Right ventricle myocardium superior (tissue), 1 donor: ENCODE data around the gene KCND3. TPM values are rescaled to one million over a fixed set of nuclear protein-coding genes. Genes with fewer than 3 reads are reported as not detected.
A peak's percentile ranks its signal among the peaks of the same experiment; 100 is the strongest.

ENCODE experiments used
- ATAC-seq: fragments of 200-7000 bp; cut with Tn5 transposase; one replicate; pipeline ENCODE4 v1.9.1; 2020; ENCODE audit warnings: mild to moderate bottlenecking; ENCODE audit not compliant: poor library complexity
- DNase-seq: peaks from one replicate; pipeline ENCODE4 v3.0.0-alpha.2; 2020
- intact Hi-C: fragments of 100-400 bp; cut with DNase I; formaldehyde crosslinking; loops from one replicate; pipeline ENCODE4 v1.11.2; 2022
- total RNA-seq: library from RNA; stranded (reverse); fragmentation: NEBNext Ultra II Directional; extraction: Animal tissue kit (Norgen Biotek cat#: 25700); gene quantifications from one replicate; pipeline ENCODE4 v1.2.1, GENCODE V29; 2021
- donor health status: DM: no; HTN: yes; CAD: no; lungs with severe emphysema.

KCND3 gene
- total RNA-seq, 1 donor from 2014 or later, result 19.7 TPM

- intact Hi-C loops, result no loop called here
- DNase-seq, result no peak
These were observed 152.1 kb downstream of the KCND3 start for GRCh38 chr1:111837393-111837792.

GRCh38 chr1:111836111-111836510, 153.4 kb downstream of the KCND3 start:
- ATAC-seq (no peak), DNase-seq (no peak)
- intact Hi-C loops, result no loop called here

More at GRCh38 chr1:111837393-111837792, 152.1 kb downstream of the KCND3 start:
- ATAC-seq, result peak; percentile 91

GRCh38 chr1:111835514-111835913, 154.0 kb downstream of the KCND3 start:
- intact Hi-C loops, result no loop called here
- DNase-seq, result no peak
- no peak for ATAC-seq

GRCh38 chr1:111834956-111835355, 154.5 kb downstream of the KCND3 start:
- ATAC-seq, result no peak
- DNase-seq, result no peak
- intact Hi-C loops, result no loop called here

GRCh38 chr1:111833334-111833733, 156.1 kb downstream of the KCND3 start:
- no peak for ATAC-seq
- DNase-seq, result no peak
- intact Hi-C loops, result no loop called here

- intact Hi-C loops, result no loop called here
- ATAC-seq, result no peak
- DNase-seq, result no peak
These were observed 156.8 kb downstream of the KCND3 start for GRCh38 chr1:111832521-111833155.

- intact Hi-C loops, result no loop called here
- no peak for DNase-seq
- no peak for ATAC-seq
These were observed 158.3 kb downstream of the KCND3 start for GRCh38 chr1:111831153-111831552.

- intact Hi-C loops, result no loop called here
- DNase-seq (no peak), ATAC-seq (peak; percentile 74)
These were observed 161.5 kb downstream of the KCND3 start for GRCh38 chr1:111827946-111828345.

GRCh38 chr1:111826278-111826677, 163.2 kb downstream of the KCND3 start:
- intact Hi-C loops, result no loop called here
- no peak for DNase-seq
- no peak for ATAC-seq

- ATAC-seq (no peak), DNase-seq (no peak)
- intact Hi-C loops, result no loop called here
These were observed 164.3 kb downstream of the KCND3 start for GRCh38 chr1:111825217-111825616.

- intact Hi-C loops, result no loop called here
- ATAC-seq, result no peak
- DNase-seq, result no peak
These were observed 167.3 kb downstream of the KCND3 start for GRCh38 chr1:111822138-111822537.

- ATAC-seq (no peak), DNase-seq (no peak)
- intact Hi-C loops, result no loop called here
These were observed 168.2 kb downstream of the KCND3 start for GRCh38 chr1:111821121-111821745.

- DNase-seq (no peak), ATAC-seq (no peak)
- intact Hi-C loops, result no loop called here
These were observed 169.8 kb downstream of the KCND3 start for GRCh38 chr1:111819566-111820263.

- intact Hi-C loops, result no loop called here
These were observed 170.9 kb downstream of the KCND3 start for GRCh38 chr1:111818546-111818945.

GRCh38 chr1:111818081-111818480, 171.4 kb downstream of the KCND3 start:
- DNase-seq, result no peak
- no peak for ATAC-seq
- intact Hi-C loops, result no loop called here

More at GRCh38 chr1:111818546-111818945, 170.9 kb downstream of the KCND3 start:
- no peak for ATAC-seq
- DNase-seq, result no peak

GRCh38 chr1:111814642-111815041, 174.8 kb downstream of the KCND3 start:
- ATAC-seq, result no peak
- intact Hi-C loops, result no loop called here
- no peak for DNase-seq

GRCh38 chr1:111814305-111814628, 175.2 kb downstream of the KCND3 start:
- DNase-seq, result no peak
- intact Hi-C loops, result no loop called here
- no peak for ATAC-seq

- intact Hi-C loops, result no loop called here
- DNase-seq, result no peak
- peak; percentile 55 for ATAC-seq
These were observed 175.8 kb downstream of the KCND3 start for GRCh38 chr1:111813440-111814304.

GRCh38 chr1:111812306-111812705, 177.2 kb downstream of the KCND3 start:
- DNase-seq, result no peak
- intact Hi-C loops, result no loop called here
- no peak for ATAC-seq
